Esophagus muscularis mucosa (tissue), 4 donors: Measurements from ENCODE around the gene CHCHD3. TPM values are rescaled to one million over a fixed set of nuclear protein-coding genes. Genes with fewer than 3 reads are reported as not detected.

ENCODE experiments used
- DNase-seq: peaks from one replicate; pipeline ENCODE4 v3.0.0-alpha.2; 2017; ENCODE audit errors: extremely low spot score
- H3K27ac ChIP-seq, 4 donors: fragments of 200-600 bp; sonication (generic); replicated peaks in 1 of 4; 1 replicate in 3 of 4; 2 replicates in 1 of 4; pipeline ENCODE4 v1.5.1; 2016 to 2019; ENCODE audit warnings: mild to moderate bottlenecking in 1 of 4
- H3K27me3 ChIP-seq, 4 donors: fragments of 200-600 bp; sonication (generic); one replicate each; pipeline versions ENCODE4 v1.5.1 to v1.6.0; 2016 to 2019
- H3K36me3 ChIP-seq, 4 donors: fragments of 200-600 bp; sonication (generic); one replicate each; pipeline ENCODE4 v1.5.1; 2016 to 2019
- H3K4me1 ChIP-seq, 4 donors: fragments of 200-600 bp; sonication (generic); one replicate each; pipeline ENCODE4 v1.5.1; 2016 to 2019
- H3K4me3 ChIP-seq, 4 donors: fragments of 200-600 bp; sonication (generic); 1 replicate in 2 of 4; 2 replicates in 2 of 4; pipeline ENCODE4 v1.5.1; 2016 to 2019; ENCODE audit warnings: mild to moderate bottlenecking in 4 of 4, moderate library complexity in 1 of 4
- H3K9me3 ChIP-seq, 4 donors: fragments of 200-600 bp; sonication (generic); 1 replicate in 3 of 4; 2 replicates in 1 of 4; pipeline ENCODE4 v1.5.1; 2016 to 2019
- EP300 ChIP-seq: sonication (generic); formaldehyde crosslinking; IDR thresholded peaks from one replicate; pipeline ENCODE4 v1.6.1; 2017; ENCODE audit warnings: antibody characterized with exemption
- POLR2A ChIP-seq: fragments of 450-650 bp; IDR thresholded peaks from one replicate; pipeline ENCODE4 v1.6.1; 2017; ENCODE audit warnings: antibody characterized with exemption, moderate library complexity, mild to moderate bottlenecking, low read depth
- POLR2AphosphoS5 ChIP-seq, 2 donors: sonication (generic); formaldehyde crosslinking; IDR thresholded peaks; one replicate each; pipeline ENCODE4 v1.6.1; 2017; ENCODE audit warnings: antibody characterized with exemption in 2 of 2
- WGBS: methylation state at CpG from one replicate; pipeline ENCODE4 v1.1.5; 2018; 5-methylcytosine and 5-hydroxymethylcytosine counted together
- intact Hi-C: fragments of 100-400 bp; cut with DNase I; formaldehyde crosslinking; loops from one replicate; pipeline ENCODE4 v1.15.1; 2023
- total RNA-seq, 4 donors: library from RNA; depleted of rRNA; stranded (reverse); fragments of >200 nt; gene quantifications; one replicate each; pipeline versions ENCODE4 v1.1.0 to v1.2.1, GENCODE V29; 2016
- TF ChIP-seq, protein P1 (sequence below), 3 experiments: fragments of 200-600 bp in 2 of 3; fragments of 450-650 bp in 1 of 3; sonication (generic) in 2 of 3; IDR thresholded peaks; one replicate each; pipeline ENCODE4 v1.5.1; 2017 to 2019; ENCODE audit warnings: antibody characterized with exemption in 3 of 3, mild to moderate bottlenecking in 2 of 3, moderate library complexity in 1 of 3

Gene CHCHD3
- total RNA-seq, 4 donors from 2014 or later: 58.6 to 74.3 (median 68.9) TPM

DNA sequence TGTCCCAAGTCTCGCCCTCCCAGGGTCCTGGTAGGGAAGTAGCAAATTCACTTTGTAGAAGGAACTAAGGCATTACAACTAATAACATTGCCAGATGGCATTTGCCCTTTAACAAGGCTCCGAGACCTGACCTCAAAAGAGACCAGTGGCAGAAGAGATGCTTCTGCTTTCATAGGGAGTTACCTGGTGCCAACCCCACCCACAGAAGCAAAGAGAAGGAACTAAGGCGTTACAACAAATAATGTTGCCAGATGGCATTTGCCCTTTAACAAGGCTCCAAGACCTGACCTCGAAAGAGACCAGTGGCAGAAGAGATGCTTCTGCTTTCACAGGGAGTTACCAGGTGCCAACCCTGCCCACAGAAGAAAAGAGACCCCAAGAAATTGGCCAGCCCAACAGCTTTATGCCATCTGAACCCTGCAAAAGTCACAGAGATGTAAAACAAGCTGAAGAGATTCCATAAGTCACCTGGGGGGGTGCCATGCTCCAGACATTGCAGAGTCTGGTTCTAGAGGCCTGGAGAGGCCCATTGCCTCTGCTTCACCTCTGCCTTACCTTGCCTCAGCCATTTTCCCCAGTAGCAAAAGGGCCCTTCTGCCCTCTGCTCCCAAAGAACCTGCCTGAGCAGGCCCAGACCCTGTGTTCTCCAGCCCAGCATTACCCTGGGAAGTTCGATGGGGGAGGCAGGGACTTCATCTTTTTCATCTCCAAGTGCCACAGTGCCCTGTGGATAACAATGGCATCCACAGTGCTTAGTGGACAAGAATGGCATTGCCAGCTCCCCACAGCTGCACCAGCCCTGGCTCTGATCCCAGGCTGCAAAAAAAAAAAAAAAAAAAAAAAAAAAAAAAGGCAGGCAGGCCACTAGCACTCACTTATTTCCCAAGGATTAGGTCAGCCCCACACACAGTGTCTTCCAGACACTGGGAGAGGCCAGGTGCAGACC, 326.1 kb downstream of the CHCHD3 start:
- H3K4me3 ChIP-seq: no peak overlapping the region
- no peaks in the 10 kb centered on the region for H3K9me3 ChIP-seq
- no peaks in the 10 kb centered on the region for H3K27me3 ChIP-seq
- intact Hi-C loops: no loop called here
- H3K36me3 ChIP-seq: no peaks in the 10 kb centered on the region
- WGBS: 75% methylated on average over 5 of the region's 5 CpGs
- H3K4me1 ChIP-seq: no peaks in the 10 kb centered on the region
- DNase-seq: no peak
- no peak for TF ChIP-seq EP300
- TF ChIP-seq, protein P1, sequence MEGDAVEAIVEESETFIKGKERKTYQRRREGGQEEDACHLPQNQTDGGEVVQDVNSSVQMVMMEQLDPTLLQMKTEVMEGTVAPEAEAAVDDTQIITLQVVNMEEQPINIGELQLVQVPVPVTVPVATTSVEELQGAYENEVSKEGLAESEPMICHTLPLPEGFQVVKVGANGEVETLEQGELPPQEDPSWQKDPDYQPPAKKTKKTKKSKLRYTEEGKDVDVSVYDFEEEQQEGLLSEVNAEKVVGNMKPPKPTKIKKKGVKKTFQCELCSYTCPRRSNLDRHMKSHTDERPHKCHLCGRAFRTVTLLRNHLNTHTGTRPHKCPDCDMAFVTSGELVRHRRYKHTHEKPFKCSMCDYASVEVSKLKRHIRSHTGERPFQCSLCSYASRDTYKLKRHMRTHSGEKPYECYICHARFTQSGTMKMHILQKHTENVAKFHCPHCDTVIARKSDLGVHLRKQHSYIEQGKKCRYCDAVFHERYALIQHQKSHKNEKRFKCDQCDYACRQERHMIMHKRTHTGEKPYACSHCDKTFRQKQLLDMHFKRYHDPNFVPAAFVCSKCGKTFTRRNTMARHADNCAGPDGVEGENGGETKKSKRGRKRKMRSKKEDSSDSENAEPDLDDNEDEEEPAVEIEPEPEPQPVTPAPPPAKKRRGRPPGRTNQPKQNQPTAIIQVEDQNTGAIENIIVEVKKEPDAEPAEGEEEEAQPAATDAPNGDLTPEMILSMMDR (IDR thresholded peaks at IDR 0.05): peak in 1 of 3 experiments; percentile 32
- H3K27ac ChIP-seq: no peak overlapping the region

DNA sequence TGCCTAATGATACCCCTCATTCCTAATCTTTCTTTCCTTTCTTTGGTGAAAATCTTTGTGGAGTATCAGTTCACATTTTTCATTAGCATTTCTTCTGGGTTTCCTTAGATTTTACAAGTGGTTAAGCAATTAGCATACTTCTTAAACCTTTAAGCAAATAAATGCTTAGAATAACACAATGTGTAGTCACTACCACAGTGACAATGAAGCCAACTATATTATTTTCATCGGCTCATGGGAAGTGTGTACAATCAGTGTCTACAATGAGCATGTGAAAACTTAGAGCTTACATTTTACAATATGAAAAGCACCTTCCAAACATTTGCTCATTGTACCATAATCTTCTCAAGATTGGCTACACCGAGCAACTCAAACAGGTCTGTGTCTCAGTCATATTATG, 329.5 kb downstream of the CHCHD3 start:
- Histone ChIP-seq H3K27ac (no peak overlapping the region), H3K36me3 (no peaks in the 10 kb centered on the region), H3K27me3 (no peaks in the 10 kb centered on the region), H3K4me3 (no peak overlapping the region), H3K9me3 (no peaks in the 10 kb centered on the region), H3K4me1 (no peaks in the 10 kb centered on the region)
- TF ChIP-seq POLR2A (no peak), POLR2AphosphoS5 (IDR thresholded peaks at IDR 0.05) (no peak), EP300 (no peak)
- TF ChIP-seq, protein P1 (IDR thresholded peaks at IDR 0.05): no peak
- intact Hi-C loops: no loop called here
- 98% methylated on average over 2 of the region's 2 CpGs for WGBS
- no peak for DNase-seq

DNA sequence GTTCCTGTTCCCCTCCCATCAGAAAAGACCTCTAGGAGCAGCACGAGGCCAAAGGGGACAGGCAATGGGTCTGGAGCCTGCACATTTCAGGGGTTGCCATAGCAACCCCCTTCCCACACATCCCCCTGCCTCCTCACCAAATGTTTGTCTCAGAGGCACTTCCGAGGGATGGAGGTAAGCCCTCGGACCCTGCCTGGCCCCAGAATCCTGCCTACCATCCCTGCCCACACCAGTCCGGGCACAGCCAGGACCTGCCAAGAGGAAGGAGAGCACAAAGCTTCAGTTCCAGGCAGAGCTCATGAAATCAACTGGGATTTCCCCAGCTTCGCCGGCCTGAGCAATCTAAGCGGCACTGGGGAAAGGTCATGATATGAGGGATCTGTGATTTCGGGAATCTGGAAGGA, 330.6 kb downstream of the CHCHD3 start:
- Histone ChIP-seq H3K36me3 (no peaks in the 10 kb centered on the region), H3K4me3 (no peak overlapping the region), H3K4me1 (no peaks in the 10 kb centered on the region), H3K27me3 (no peaks in the 10 kb centered on the region), H3K9me3 (no peaks in the 10 kb centered on the region), H3K27ac (no peak overlapping the region)
- intact Hi-C loops: no loop called here
- WGBS: 71% methylated on average over 8 of the region's 8 CpGs
- no peak for TF ChIP-seq EP300
- no peak for TF ChIP-seq POLR2A
- TF ChIP-seq, protein P1 (IDR thresholded peaks at IDR 0.05): no peak
- TF ChIP-seq POLR2AphosphoS5 (IDR thresholded peaks at IDR 0.05): no peak
- DNase-seq: no peak

DNA sequence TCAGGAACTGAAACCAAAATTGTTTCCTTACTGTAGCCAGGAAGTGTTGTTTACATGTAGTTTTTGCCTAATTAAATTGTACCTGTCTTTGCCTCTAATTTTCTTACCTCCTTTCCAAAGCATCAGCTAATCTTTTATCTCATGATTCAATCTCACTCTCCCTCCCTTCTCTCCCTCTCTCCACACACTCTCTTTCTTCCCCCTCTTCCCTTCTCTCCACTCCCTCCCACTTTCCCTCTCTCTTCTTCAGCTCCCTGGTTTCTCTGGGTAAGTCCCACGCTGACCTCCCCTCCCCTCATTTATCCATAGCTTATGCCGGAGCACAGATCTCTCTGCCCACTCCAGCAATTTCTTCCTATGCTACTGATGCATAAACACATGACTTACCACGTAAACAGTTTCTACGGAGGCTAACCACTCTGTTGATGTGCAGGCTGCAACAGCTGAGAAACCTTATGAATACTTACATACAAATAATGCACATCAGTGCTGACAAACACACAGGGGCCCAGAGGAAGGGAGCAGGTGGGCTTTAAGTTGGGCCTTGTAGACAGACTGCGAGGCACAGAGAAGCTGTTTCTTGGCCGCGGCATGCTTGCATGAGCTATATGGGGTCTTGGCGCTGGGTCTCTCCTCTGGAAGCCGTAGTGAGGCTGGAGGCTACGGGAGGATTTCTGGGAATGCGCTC, 331.2 kb downstream of the CHCHD3 start:
- no peaks in the 10 kb centered on the region for H3K4me1 ChIP-seq
- H3K27me3 ChIP-seq: no peaks in the 10 kb centered on the region
- H3K36me3 ChIP-seq: no peaks in the 10 kb centered on the region
- no peak overlapping the region for H3K4me3 ChIP-seq
- no peaks in the 10 kb centered on the region for H3K9me3 ChIP-seq
- WGBS: 63% methylated on average over 6 of the region's 11 CpGs
- DNase-seq: no peak
- no peak overlapping the region for H3K27ac ChIP-seq
- intact Hi-C loops: no loop called here
- no peak for TF ChIP-seq POLR2AphosphoS5 (IDR thresholded peaks at IDR 0.05)
- TF ChIP-seq POLR2A: no peak
- TF ChIP-seq, protein P1 (IDR thresholded peaks at IDR 0.05): no peak
- no peak for TF ChIP-seq EP300
